ENCODE measurements around the gene RBM45. TPM values are rescaled to one million over a fixed set of nuclear protein-coding genes. Genes with fewer than 3 reads are reported as not detected.
A peak's percentile ranks its signal among the peaks of the same experiment; 100 is the strongest.

The RBM45 gene
- total RNA-seq, 1 experiment from 2014 or later: 7.4 TPM

GRCh38 chr2:178177066-178177679 is 64.9 kb downstream of the RBM45 start:
- no peak overlapping the region for H2AFZ ChIP-seq (ENCODE audit: low read depth, low read length, poor library complexity, severe bottlenecking)
- POLR2A ChIA-PET: no interaction called here
- TF ChIP-seq FOSL1 (IDR thresholded peaks at IDR 0.05; ENCODE audit: low read depth): 0 out of 2 replicates have a peak, but pooled peaks have one; percentile 10
- TF ChIP-seq YY1 (IDR thresholded peaks at IDR 0.05; ENCODE audit: extremely low read depth, insufficient replicate concordance, low read depth, low read length): no peak

More at GRCh38 chr2:178177066-178177679, 64.9 kb downstream of the RBM45 start:
- H4K20me1 ChIP-seq (ENCODE audit: insufficient read depth): no peaks in the 10 kb centered on the region
- H3K79me2 ChIP-seq (ENCODE audit: insufficient read depth, low read length): no peaks in the 10 kb centered on the region
- H3K9me2 ChIP-seq (ENCODE audit: insufficient read depth): no peaks in the 10 kb centered on the region
- no peak overlapping the region for H3K4me2 ChIP-seq (ENCODE audit: low read length)
- H3K9me3 ChIP-seq (ENCODE audit: control insufficient read depth in 1 of 2, insufficient read depth in 1 of 2, low read depth in 1 of 2, low read length in 2 of 2): no peaks in the 10 kb centered on the region
- ChIA-PET CTCF (no interaction called here), RAD21 (ENCODE audit: low non-redundant PET in 1 of 2, low total read pairs in 2 of 2, uncharacterized antibody in 2 of 2, unreplicated experiment in 2 of 2) (no interaction called here)
- no peaks in the 10 kb centered on the region for H3K36me3 ChIP-seq (ENCODE audit: control insufficient read depth in 1 of 2, insufficient read depth in 2 of 2, low read length in 2 of 2)
- no peak overlapping the region for H3K27ac ChIP-seq (ENCODE audit: low read depth, low read length)
- no TSS peak for BruUV-seq (replicated peaks)
- intact Hi-C loops (cut with micrococcal nuclease): no loop called here
- no peak overlapping the region for H3K9ac ChIP-seq (ENCODE audit: low read length)
- ATAC-seq (peak; percentile 42; the same call in 1 of the 2 replicates), DNase-seq (ENCODE audit: low read depth, low spot score) (no peak)
- no peak overlapping the region for H3K4me3 ChIP-seq (replicated peaks in 1 of 2; ENCODE audit: low read depth in 1 of 2, low read length in 2 of 2)
- H3K4me1 ChIP-seq (ENCODE audit: control insufficient read depth in 1 of 2, insufficient read depth in 2 of 2, low read length in 2 of 2): peaks cover 0 to 9% of the 10 kb centered on the region in 2 experiments; a peak in 2 of 4 replicates
- H3K27me3 ChIP-seq (ENCODE audit: insufficient read depth, low read length): no peaks in the 10 kb centered on the region

Other genes starting within 250 kb of the RBM45 start
- 0.61 TPM for gene PDE11A, start 39.7 kb upstream of the RBM45 start, total RNA-seq (2021; ENCODE audit: unreplicated experiment)
- 11.6 TPM for gene OSBPL6, start 82.1 kb downstream of the RBM45 start, total RNA-seq (2021; ENCODE audit: unreplicated experiment)

Measured in HCT116 (cell line).